HCT116 (cell line): Measurements from ENCODE around the gene RXRA. TPM values are rescaled to one million over a fixed set of nuclear protein-coding genes. Genes with fewer than 3 reads are reported as not detected.

ENCODE experiments used
- ATAC-seq: fragments of 200-7000 bp; cut with Tn5 transposase; 2 replicates; pipeline ENCODE4 v1.9.1; 2020; ENCODE audit warnings: mild to moderate bottlenecking, moderate library complexity
- BruUV-seq: library from RNA; stranded (reverse); fragments of 400-500 nt; replicated peaks from 2 replicates; lab custom pipeline; 2021; lab: Mats Ljungman, UMichigan
- CTCF ChIA-PET: fragments of 300-600 bp; sonication (Branson Sonifier 250); formaldehyde crosslinking; loops from one replicate; lab custom pipeline; 2021; ENCODE audit warnings: antibody characterized with exemption; lab: Charles Lee
- POLR2A ChIA-PET: fragments of 300-600, 350-600 bp; sonication (Branson Sonifier 250); formaldehyde crosslinking; loops from one replicate; lab custom pipeline; 2021; ENCODE audit warnings: antibody characterized with exemption; lab: Charles Lee
- RAD21 ChIA-PET, 2 experiments: fragments of 300-600 bp; sonication (Branson Sonifier 250); formaldehyde crosslinking; loops; one replicate each; lab custom pipeline; 2023; ENCODE audit warnings: low total read pairs in 2 of 2; ENCODE audit not compliant: uncharacterized antibody in 2 of 2, unreplicated experiment in 2 of 2, low non-redundant PET in 1 of 2; lab: Charles Lee
- DNase-seq: peaks from one replicate; pipeline ENCODE4 v3.0.0-alpha.2; 2010; ENCODE audit warnings: low read depth, low spot score
- H2AFZ ChIP-seq: fragments of 200-600 bp; shearing (Covaris generic), sonication (generic); 2 replicates; pipeline ENCODE4 v1.6.1; 2017; ENCODE audit warnings: low read depth, mixed run types, mixed read lengths, antibody characterized with exemption, low read length; ENCODE audit not compliant: poor library complexity, severe bottlenecking
- H3K27ac ChIP-seq: 2 replicates; pipeline ENCODE4 v1.5.1; 2012; ENCODE audit warnings: low read depth, low read length
- H3K27me3 ChIP-seq: fragments of 200-600 bp; sonication (generic); 2 replicates; pipeline ENCODE4 v1.6.1; 2016; ENCODE audit warnings: mixed run types, low read length, mixed read lengths; ENCODE audit not compliant: insufficient read depth
- H3K36me3 ChIP-seq, 2 experiments: fragments of 200-500 bp in 1 of 2; fragments of 200-600 bp in 1 of 2; sonication (Bioruptor generic) in 1 of 2; sonication (generic) in 1 of 2; 2 replicates each; pipeline versions ENCODE4 v1.5.1 to v1.6.1; 2014 to 2016; ENCODE audit warnings: low read length in 2 of 2, inconsistent platforms in 1 of 2, mixed read lengths in 1 of 2, mixed run types in 1 of 2; ENCODE audit not compliant: insufficient read depth in 2 of 2, control insufficient read depth in 1 of 2
- H3K4me1 ChIP-seq, 2 experiments: fragments of 200-600 bp in 1 of 2; sonication (generic) in 1 of 2; 2 replicates each; pipeline versions ENCODE4 v1.5.1 to v1.6.1; 2012 to 2017; ENCODE audit warnings: low read length in 2 of 2, inconsistent platforms in 1 of 2, mild to moderate bottlenecking in 1 of 2, mixed read lengths in 1 of 2, mixed run types in 1 of 2, moderate library complexity in 1 of 2; ENCODE audit not compliant: insufficient read depth in 2 of 2, control insufficient read depth in 1 of 2
- H3K4me2 ChIP-seq: fragments of 200-600 bp; sonication (generic); 2 replicates; pipeline ENCODE4 v1.6.1; 2017; ENCODE audit warnings: mixed run types, low read length, mixed read lengths
- H3K4me3 ChIP-seq, 2 experiments: fragments of 200-600 bp in 1 of 2; sonication (generic) in 1 of 2; replicated peaks in 1 of 2; 2 replicates each; pipeline ENCODE4 v1.5.1; 2011 to 2016; ENCODE audit warnings: low read length in 2 of 2, control low read depth in 1 of 2, low read depth in 1 of 2, mild to moderate bottlenecking in 1 of 2, mixed read lengths in 1 of 2, mixed run types in 1 of 2
- H3K79me2 ChIP-seq: fragments of 200-600 bp; sonication (generic); 2 replicates; pipeline ENCODE4 v1.6.1; 2017; ENCODE audit warnings: mild to moderate bottlenecking, mixed run types, low read length, moderate library complexity, mixed read lengths; ENCODE audit not compliant: insufficient read depth
- H3K9ac ChIP-seq: fragments of 200-600 bp; sonication (generic); 2 replicates; pipeline ENCODE4 v1.6.1; 2016; ENCODE audit warnings: low read length, mixed read lengths
- H3K9me2 ChIP-seq: fragments of 200-600 bp; sonication (generic), shearing (Covaris generic); 2 replicates; pipeline ENCODE4 v1.6.1; 2017; ENCODE audit warnings: mixed run types, mild to moderate bottlenecking, moderate library complexity; ENCODE audit not compliant: insufficient read depth
- H3K9me3 ChIP-seq, 2 experiments: fragments of 200-500 bp in 1 of 2; fragments of 200-600 bp in 1 of 2; sonication (Bioruptor generic) in 1 of 2; sonication (generic) in 1 of 2; 2 replicates each; pipeline ENCODE4 v1.6.1; 2014 to 2017; ENCODE audit warnings: low read length in 2 of 2, mixed read lengths in 2 of 2, inconsistent platforms in 1 of 2, low read depth in 1 of 2, mild to moderate bottlenecking in 1 of 2, mixed run types in 1 of 2, moderate library complexity in 1 of 2; ENCODE audit not compliant: control insufficient read depth in 1 of 2, insufficient read depth in 1 of 2
- H4K20me1 ChIP-seq: fragments of 200-600 bp; sonication (generic), shearing (Covaris generic); 2 replicates; pipeline ENCODE4 v1.6.1; 2017; ENCODE audit warnings: mixed run types, mild to moderate bottlenecking, moderate library complexity; ENCODE audit not compliant: insufficient read depth
- CBX3 ChIP-seq: IDR thresholded peaks from 2 replicates; pipeline ENCODE4 v1.6.1; 2012; ENCODE audit warnings: low read depth
- CEBPB ChIP-seq: IDR thresholded peaks from 2 replicates; pipeline ENCODE4 v1.6.1; 2012; ENCODE audit warnings: low read depth
- EGR1 ChIP-seq: IDR thresholded peaks from 2 replicates; pipeline ENCODE4 v1.6.1; 2012; ENCODE audit warnings: low read depth
- ELF1 ChIP-seq: IDR thresholded peaks from 2 replicates; pipeline ENCODE4 v1.6.1; 2012; ENCODE audit warnings: low read depth, borderline replicate concordance
- EZH2 ChIP-seq: fragments of 200-600 bp; sonication (generic); IDR thresholded peaks from 2 replicates; pipeline ENCODE4 v1.6.1; 2017; ENCODE audit warnings: antibody characterized with exemption, mixed run types
- FOSL1 ChIP-seq: IDR thresholded peaks from 2 replicates; pipeline ENCODE4 v1.6.1; 2012; ENCODE audit warnings: low read depth
- JUND ChIP-seq: IDR thresholded peaks from 2 replicates; pipeline ENCODE4 v1.6.1; 2012
- POLR2A ChIP-seq: IDR thresholded peaks from 2 replicates; pipeline ENCODE4 v1.7.0; 2011; ENCODE audit warnings: borderline replicate concordance; ENCODE audit not compliant: insufficient read depth, insufficient read length; ENCODE audit errors: extremely low read depth
- POLR2AphosphoS5 ChIP-seq: IDR thresholded peaks from 2 replicates; pipeline ENCODE4 v1.6.1; 2011; ENCODE audit warnings: mild to moderate bottlenecking, low read depth, low read length, moderate library complexity
- RAD21 ChIP-seq: IDR thresholded peaks from 2 replicates; pipeline ENCODE4 v1.6.1; 2012; ENCODE audit warnings: low read depth, mild to moderate bottlenecking
- SP1 ChIP-seq: IDR thresholded peaks from 2 replicates; pipeline ENCODE4 v1.6.1; 2012; ENCODE audit warnings: low read depth
- SRF ChIP-seq: IDR thresholded peaks from 2 replicates; pipeline ENCODE4 v1.6.1; 2012; ENCODE audit warnings: low read depth
- TCF7L2 ChIP-seq: IDR thresholded peaks from 2 replicates; pipeline ENCODE4 v1.7.0; 2011; ENCODE audit warnings: borderline replicate concordance, inconsistent platforms; ENCODE audit not compliant: insufficient read depth, insufficient read length; ENCODE audit errors: extremely low read depth
- YY1 ChIP-seq: IDR thresholded peaks from 2 replicates; pipeline ENCODE4 v1.6.1; 2011; ENCODE audit warnings: low read length, low read depth, moderate library complexity, mild to moderate bottlenecking; ENCODE audit not compliant: insufficient replicate concordance; ENCODE audit errors: extremely low read depth
- ZFX ChIP-seq: fragments of 450-650 bp; IDR thresholded peaks from 2 replicates; pipeline ENCODE4 v1.6.1; 2017
- ZNF274 ChIP-seq: fragments of 200-500 bp; sonication (Bioruptor generic); IDR thresholded peaks from 2 replicates; pipeline ENCODE4 v1.6.1; 2014; ENCODE audit warnings: mild to moderate bottlenecking, low read depth, low read length, inconsistent platforms
- intact Hi-C: fragments of 100-400 bp; cut with micrococcal nuclease; formaldehyde crosslinking; loops from 2 replicates; pipeline ENCODE4 v1.10.0; 2022
- total RNA-seq: library from RNA; stranded (reverse); gene quantifications from one replicate; pipeline ENCODE4 v1.2.1, GENCODE V29; 2021; ENCODE audit not compliant: unreplicated experiment
- TF ChIP-seq, protein P1 (sequence below), 3 experiments: fragments of 200-600 bp in 1 of 3; sonication (generic) in 1 of 3; IDR thresholded peaks in 2 of 3; conservative IDR thresholded peaks in 1 of 3; 2 replicates each; pipeline ENCODE4 v1.5.1; 2012 to 2017; ENCODE audit warnings: low read depth in 2 of 3, low read length in 2 of 3, antibody characterized with exemption in 1 of 3, borderline replicate concordance in 1 of 3, control low read depth in 1 of 3, mild to moderate bottlenecking in 1 of 3, mixed read lengths in 1 of 3, mixed run types in 1 of 3, moderate library complexity in 1 of 3; ENCODE audit not compliant: insufficient read depth in 1 of 3
- TF ChIP-seq, protein P2 (sequence below): IDR thresholded peaks from 2 replicates; pipeline ENCODE4 v1.6.1; 2012
- TF ChIP-seq, protein P3 (sequence below): IDR thresholded peaks from 2 replicates; pipeline ENCODE4 v1.6.1; 2011; ENCODE audit warnings: mild to moderate bottlenecking, low read length, moderate library complexity; ENCODE audit not compliant: insufficient replicate concordance; ENCODE audit errors: extremely low read depth

The RXRA gene
- total RNA-seq, 1 experiment from 2014 or later = 43.9 TPM

DNA sequence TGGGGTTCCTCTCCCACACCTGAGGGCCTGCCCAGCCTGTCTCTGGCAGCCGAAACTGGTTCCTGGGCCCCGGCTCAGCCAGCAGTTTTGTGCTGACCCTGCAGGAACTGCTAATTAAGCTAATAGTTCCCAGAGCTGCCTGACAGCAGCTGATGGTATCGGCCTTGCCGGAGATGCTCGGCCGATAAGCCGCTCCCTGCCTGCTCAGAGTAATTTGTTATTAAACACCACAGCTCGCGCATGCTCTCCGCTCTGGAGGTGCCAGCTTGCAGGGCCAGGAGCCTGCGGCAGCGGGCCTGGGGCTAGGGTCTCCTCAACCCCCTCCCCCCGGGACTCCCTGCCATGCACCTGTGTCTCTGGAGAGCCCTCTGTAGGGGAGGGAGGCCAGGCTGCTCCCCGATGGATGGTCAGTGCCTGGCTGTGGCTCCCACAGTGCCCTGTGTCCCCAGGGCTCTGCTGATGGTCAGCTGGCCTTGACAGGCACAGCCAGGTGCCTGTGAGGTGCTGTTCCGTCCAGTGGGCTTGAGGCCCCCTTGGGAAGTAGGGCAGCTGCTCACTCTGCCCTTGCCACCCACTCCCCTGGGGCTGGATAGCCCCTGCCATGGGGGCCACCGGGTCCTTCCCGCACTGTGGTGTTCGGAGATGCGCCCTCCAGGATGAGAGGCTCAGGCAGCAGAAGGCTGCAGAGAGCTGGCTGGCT, 41.7 kb downstream of the RXRA start (continued):
- TF ChIP-seq, protein P1, sequence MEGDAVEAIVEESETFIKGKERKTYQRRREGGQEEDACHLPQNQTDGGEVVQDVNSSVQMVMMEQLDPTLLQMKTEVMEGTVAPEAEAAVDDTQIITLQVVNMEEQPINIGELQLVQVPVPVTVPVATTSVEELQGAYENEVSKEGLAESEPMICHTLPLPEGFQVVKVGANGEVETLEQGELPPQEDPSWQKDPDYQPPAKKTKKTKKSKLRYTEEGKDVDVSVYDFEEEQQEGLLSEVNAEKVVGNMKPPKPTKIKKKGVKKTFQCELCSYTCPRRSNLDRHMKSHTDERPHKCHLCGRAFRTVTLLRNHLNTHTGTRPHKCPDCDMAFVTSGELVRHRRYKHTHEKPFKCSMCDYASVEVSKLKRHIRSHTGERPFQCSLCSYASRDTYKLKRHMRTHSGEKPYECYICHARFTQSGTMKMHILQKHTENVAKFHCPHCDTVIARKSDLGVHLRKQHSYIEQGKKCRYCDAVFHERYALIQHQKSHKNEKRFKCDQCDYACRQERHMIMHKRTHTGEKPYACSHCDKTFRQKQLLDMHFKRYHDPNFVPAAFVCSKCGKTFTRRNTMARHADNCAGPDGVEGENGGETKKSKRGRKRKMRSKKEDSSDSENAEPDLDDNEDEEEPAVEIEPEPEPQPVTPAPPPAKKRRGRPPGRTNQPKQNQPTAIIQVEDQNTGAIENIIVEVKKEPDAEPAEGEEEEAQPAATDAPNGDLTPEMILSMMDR (IDR thresholded peaks at IDR 0.05 in 2 of 3, conservative IDR thresholded peaks at IDR 0.05 in 1 of 3; ENCODE audit: borderline replicate concordance in 1 of 3, insufficient read depth in 1 of 3, low read depth in 2 of 3, low read length in 2 of 3) = no peak
- TF ChIP-seq EGR1 = no peak
- TF ChIP-seq, protein P2, sequence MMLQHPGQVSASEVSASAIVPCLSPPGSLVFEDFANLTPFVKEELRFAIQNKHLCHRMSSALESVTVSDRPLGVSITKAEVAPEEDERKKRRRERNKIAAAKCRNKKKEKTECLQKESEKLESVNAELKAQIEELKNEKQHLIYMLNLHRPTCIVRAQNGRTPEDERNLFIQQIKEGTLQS = no peak

DNA sequence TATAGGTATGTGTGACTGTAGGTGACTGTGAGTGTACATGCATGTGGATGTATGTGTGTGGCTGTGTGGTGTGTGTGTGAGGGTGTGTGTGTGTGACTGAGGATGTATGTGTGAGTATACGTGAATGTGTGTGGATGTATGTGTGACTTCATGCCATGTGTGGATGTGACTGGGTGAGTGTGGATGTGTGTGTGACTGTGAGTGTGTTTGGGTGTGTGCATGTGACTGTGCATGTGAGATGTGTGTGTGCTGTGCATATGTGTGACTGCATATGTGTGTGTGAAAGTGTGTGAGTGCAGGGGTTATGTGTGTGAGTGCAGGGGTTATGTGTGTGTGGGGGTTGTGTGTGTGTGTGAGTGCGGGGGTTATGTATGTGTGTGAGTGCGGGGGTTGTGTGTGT, 42.3 kb downstream of the RXRA start:
- ChIA-PET POLR2A (interaction anchor here (1.0 kb wide), 1 partner anchor 11 kb away, joined by 3 read pairs; no protein-coding TSS in a partner anchor), RAD21 (no interaction called here), CTCF (no interaction called here)
- H3K36me3 ChIP-seq = no peaks in the 10 kb centered on the region
- no peaks in the 10 kb centered on the region for H3K9me3 ChIP-seq
- ATAC-seq (no peak), DNase-seq (no peak)
- no peak overlapping the region for H2AFZ ChIP-seq
- H4K20me1 ChIP-seq = no peaks in the 10 kb centered on the region
- H3K79me2 ChIP-seq = peaks cover 84% of the 10 kb centered on the region
- intact Hi-C loops = no loop called here
- H3K27me3 ChIP-seq = no peaks in the 10 kb centered on the region
- peaks cover 30 to 42% of the 10 kb centered on the region in 2 experiments for H3K4me1 ChIP-seq
- H3K4me3 ChIP-seq = no peak overlapping the region
- H3K9ac ChIP-seq = no peak overlapping the region
- BruUV-seq = no TSS peak
- H3K27ac ChIP-seq = no peak overlapping the region
- TF ChIP-seq, protein P3, sequence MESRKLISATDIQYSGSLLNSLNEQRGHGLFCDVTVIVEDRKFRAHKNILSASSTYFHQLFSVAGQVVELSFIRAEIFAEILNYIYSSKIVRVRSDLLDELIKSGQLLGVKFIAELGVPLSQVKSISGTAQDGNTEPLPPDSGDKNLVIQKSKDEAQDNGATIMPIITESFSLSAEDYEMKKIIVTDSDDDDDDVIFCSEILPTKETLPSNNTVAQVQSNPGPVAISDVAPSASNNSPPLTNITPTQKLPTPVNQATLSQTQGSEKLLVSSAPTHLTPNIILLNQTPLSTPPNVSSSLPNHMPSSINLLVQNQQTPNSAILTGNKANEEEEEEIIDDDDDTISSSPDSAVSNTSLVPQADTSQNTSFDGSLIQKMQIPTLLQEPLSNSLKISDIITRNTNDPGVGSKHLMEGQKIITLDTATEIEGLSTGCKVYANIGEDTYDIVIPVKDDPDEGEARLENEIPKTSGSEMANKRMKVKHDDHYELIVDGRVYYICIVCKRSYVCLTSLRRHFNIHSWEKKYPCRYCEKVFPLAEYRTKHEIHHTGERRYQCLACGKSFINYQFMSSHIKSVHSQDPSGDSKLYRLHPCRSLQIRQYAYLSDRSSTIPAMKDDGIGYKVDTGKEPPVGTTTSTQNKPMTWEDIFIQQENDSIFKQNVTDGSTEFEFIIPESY = no peak
- TF ChIP-seq EZH2 = no peak
- no peak for TF ChIP-seq CEBPB
- no peak for TF ChIP-seq YY1
- TF ChIP-seq JUND = no peak
- TF ChIP-seq POLR2AphosphoS5 = no peak
- no peak for TF ChIP-seq SRF
- no peak for TF ChIP-seq ELF1
- no peak for TF ChIP-seq ZNF274
- TF ChIP-seq TCF7L2 = no peak
- TF ChIP-seq RAD21 = no peak
- TF ChIP-seq FOSL1 = no peak
- TF ChIP-seq ZFX = no peak
- TF ChIP-seq, protein P1 (IDR thresholded peaks at IDR 0.05 in 2 of 3, conservative IDR thresholded peaks at IDR 0.05 in 1 of 3; ENCODE audit: borderline replicate concordance in 1 of 3, insufficient read depth in 1 of 3, low read depth in 2 of 3, low read length in 2 of 3) = no peak
- TF ChIP-seq CBX3 = no peak
- TF ChIP-seq POLR2A = no peak
- TF ChIP-seq SP1 = no peak
- H3K9me2 ChIP-seq = no peaks in the 10 kb centered on the region
- no peak overlapping the region for H3K4me2 ChIP-seq
